CD4-positive, alpha-beta T cell treated with Interleukin-21 for 1 hour (primary cell): Measurements from ENCODE around the gene RNLS.
"Not testable (repeated sequence)": the region's sequence is repeated elsewhere in the genome, so short reads cannot be mapped to it uniquely, and the experiment has no call there.

Source experiments
- DNase-seq: peaks from one replicate; pipeline ENCODE4 v3.0.0-alpha.2; 2020

Gene RNLS

DNA sequence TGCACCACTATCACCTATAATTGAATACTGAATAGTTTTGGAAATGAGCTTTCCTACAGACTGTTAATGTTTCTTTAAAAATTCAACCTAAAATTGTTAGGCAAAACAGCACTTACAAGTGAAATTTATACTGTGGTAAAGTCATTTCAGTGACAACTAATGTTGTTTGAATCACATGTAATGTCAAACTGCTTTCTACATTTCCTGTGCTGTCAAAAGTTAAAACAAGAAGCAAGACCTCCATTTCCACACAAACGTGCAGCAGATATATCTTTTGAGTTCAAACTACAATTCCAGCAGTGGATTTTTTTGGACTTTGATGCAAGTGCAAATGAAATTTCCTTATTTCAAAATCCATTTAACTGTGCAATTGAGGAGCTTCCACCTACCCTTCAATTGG, 199.8 kb downstream of the RNLS start:
- DNase-seq = no peak

DNA sequence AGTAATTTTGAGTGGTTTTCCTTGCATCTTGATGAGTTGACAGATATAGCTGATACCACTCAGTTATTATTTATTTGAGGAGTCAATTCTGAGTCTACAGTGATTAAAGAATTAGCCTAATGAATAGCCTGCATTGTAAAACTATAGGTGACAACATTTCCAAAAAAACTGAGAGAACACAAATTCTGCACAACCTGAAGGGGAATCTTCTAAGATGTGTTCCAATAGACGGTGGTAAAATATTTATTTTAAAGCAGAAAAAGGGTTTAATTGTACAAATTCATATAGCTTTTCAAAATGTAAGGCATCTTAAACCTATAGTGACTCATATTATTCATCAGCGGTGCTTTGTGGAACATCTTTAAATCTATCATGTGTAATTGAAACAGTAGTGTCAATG, 200.4 kb downstream of the RNLS start:
- no peak for DNase-seq

GRCh38 chr10:88379575-88379974, 203.5 kb downstream of the RNLS start:
- no peak for DNase-seq

DNA sequence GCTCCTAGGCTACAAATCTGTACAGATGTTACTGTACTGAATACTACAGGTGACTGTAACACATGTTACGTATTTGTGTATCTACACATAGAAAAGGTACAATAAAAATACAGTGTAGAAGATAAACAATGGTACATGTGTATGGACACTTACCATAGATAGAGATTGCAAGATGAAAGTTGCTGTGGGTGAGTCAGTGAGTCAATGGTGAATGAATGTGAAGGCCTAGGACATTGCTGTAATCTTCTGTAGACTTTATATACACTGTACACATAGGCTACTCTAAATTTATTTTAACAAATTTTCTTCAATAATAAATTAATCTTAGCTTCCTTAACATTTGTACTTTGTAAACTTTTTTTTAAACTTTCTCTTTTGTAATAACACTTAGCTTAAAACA, 205.6 kb downstream of the RNLS start:
- no peak for DNase-seq

- no peak for DNase-seq
Observed at GRCh38 chr10:88374392-88375175, 208.5 kb downstream of the RNLS start.

DNA sequence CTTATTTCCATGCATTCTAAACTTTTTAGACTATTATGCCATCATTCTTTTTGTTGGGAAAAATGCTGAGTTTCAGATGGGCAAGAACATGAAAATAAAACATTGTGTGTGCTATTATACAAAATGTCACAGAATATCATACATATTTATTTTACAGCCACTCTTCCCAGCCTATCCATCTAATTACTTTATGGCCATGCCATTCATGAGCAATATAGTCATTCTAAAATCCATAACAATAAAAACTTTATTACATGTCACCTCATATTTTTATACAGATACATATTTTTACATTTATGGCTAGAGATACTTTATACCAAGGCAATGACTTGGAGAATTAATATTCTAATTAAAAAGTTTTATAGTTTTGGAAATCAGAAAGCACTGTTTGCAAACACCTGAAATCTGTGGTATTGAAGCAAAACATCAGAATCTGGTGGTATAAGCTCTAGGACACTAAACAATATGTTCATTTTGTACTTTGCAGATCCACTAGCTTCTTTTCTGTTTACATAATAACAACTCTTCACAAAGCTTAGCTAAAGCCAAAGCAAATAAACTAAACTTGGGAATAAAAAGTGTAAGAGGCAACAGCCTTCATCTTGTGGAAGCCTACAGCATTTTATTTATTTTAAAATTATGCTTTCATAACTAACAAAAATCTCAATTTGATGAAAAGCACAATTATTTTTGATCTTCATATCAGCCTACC, 210.1 kb downstream of the RNLS start:
- no peak for DNase-seq

- no peak for DNase-seq
Observed at GRCh38 chr10:88372051-88372715, 210.9 kb downstream of the RNLS start.

- no peak for DNase-seq
Observed at GRCh38 chr10:88370713-88371112, 212.4 kb downstream of the RNLS start.

DNA sequence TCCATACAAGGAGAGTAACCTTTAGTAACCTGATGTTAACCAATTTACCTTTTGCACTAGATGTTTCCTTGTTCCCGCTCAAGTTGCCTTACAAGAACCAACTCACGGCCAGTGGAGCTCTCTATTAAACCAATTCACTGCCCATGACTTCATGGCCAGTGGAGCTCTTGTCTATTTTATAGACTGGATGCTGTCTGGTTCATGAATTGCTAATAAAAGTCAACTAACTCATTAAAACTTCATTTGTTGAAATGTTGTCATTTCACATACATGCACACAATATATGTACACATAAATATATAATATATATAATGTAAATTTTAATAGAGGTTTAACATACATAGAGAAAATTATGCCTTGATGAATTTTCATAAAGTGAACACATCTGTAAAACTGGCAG, 216.3 kb downstream of the RNLS start:
- DNase-seq = no peak

- DNase-seq = no peak
Observed at GRCh38 chr10:88361995-88362807, 220.9 kb downstream of the RNLS start.

DNA sequence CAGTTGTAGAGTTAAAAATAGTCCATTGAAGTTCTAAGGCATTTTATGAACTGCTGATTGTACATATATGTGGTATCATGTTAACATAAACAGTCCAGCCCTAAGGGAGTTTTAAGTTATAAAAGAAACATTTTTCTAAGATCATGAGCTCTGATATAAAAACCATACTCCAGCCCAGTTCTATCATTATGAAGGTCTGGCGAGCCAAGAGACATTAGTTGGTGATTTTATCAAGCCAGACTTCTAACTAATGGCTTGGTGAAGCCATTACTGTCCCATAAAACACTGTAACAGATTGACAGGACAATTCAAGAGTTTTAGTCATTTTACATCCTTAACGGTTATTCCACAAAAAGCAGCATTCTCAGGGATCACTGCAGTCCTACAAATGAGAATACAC, 221.6 kb downstream of the RNLS start:
- DNase-seq = no peak

DNA sequence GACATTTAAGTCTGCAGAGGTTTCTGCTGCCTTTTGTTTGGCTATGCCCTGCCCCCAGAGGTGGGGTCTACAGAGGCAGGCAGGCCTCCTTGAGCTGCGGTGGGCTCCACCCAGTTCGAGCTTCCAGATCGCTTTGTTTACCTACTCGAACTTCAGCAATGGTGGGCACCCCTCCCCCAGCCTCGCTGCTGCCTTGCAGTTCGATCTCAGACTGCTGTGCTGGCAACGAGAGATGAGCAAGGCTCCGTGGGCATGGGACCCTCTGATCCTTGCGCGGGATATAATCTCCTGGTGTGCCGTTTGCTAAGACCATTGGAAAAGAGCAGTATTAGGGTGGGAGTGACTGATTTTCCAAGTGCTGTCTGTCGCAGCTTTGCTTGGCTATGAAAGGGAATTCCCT, 227.4 kb downstream of the RNLS start:
- not testable (repeated sequence) for DNase-seq

- no peak for DNase-seq
Observed at GRCh38 chr10:88347597-88348304, 235.4 kb downstream of the RNLS start.

DNA sequence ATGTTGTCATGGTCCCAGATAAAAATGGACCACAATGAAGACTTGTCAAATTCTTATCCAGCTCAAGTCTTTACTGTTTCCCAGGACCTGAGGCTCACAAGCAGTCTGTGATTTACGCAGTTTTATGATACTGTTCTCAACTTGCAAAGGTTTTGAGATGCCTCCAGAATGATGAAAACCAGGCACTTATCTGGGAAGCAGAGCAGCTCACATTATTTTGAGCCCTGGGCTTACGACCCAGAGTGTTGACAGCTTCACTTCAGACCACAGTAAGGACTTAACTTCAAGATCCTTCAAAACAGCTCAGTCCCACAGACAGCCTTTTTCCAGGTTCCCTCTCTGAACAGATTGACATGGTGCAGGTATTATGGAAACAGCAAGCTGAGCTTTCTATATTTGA, 236.1 kb downstream of the RNLS start:
- no peak for DNase-seq

GRCh38 chr10:88346144-88346977, 236.8 kb downstream of the RNLS start:
- DNase-seq = no peak

GRCh38 chr10:88343761-88344484, 239.2 kb downstream of the RNLS start:
- DNase-seq = no peak

DNA sequence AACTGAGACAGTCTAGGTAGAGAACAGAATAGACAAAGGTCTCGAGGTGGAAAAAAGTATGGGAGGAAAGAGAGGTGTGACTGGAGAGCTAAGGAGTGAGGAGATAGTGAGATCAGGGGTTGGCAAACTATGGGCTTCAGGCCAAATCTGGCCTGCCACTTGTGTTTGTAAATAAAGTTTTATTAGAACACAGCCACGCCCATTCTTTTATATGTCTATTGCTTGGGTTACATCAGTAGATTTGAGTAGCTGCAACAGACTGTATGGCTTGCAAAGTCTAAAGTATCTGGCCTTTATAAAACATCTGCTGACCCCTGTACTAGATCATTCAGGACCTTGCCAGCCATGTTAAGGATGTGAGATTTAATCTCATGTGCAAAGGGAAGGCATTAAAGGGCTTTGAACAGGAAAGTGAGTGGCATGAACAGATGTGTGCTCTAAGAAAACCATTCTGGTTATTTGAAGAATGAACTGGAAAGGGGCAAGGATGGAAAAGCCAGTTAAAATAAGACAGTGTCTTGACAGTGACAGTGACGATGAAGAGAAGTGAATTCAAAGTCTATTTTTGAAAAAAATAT, 240.3 kb downstream of the RNLS start:
- no peak for DNase-seq

GRCh38 chr10:88337134-88337533, 246.0 kb downstream of the RNLS start:
- DNase-seq = no peak

DNA sequence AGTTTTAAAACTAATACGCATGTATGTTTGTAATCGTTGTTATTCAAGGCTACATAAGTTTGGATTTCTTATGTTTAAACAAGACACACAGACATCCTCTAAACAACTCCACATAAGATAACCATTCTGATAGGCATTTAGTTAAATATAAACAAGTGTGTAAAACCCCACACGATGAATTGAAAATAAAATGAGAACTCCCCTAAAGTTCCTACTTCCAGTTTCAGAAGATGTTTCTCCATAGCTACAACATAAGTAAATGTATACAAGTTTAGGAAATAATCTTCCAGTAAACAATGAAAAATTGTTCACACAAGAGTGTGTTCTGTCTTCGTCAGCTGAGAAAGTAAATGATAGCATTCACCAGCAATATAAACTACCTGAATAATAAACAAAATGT, 246.8 kb downstream of the RNLS start:
- no peak for DNase-seq

GRCh38 chr10:88333248-88333630, 249.9 kb downstream of the RNLS start:
- DNase-seq = no peak
